Measurements from ENCODE around the gene MEI1. TPM values are rescaled to one million over a fixed set of nuclear protein-coding genes. Genes with fewer than 3 reads are reported as not detected.

Gene MEI1
- total RNA-seq, 4 donors from 2014 or later, result 0.07 to 0.81 (median 0.50) TPM; not detected in 1

DNA sequence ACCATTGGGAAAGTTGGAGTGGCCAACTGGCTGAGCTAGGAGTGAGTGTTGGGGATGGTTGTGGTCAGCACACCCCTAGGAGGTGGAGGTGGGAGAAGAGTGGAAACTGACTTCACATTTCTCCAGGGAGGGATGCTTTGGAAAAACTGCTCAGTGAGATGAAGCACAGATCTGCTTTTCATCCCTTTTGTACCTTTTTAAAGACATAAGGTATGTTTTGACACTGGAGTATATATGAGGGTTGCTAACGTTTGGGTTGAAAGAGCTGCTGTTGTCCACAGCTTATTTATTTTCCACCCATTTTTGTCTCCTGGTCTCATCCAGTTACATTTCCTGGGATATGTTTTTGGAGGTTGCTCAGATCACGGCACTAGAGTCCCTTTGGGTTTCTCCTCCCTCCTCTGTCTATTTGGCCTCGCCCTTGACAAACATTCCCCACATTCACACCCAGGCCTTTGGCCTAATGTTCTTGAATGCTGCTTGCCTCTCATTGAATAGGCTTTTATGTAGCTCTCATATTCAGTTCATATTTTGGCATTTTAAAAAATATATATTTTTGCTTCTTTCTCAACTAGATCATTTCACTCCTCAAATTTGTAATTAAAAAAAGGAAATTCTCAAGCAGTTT is 141.9 kb downstream of the MEI1 start:
- no peak overlapping the region for H3K4me3 ChIP-seq
- peaks cover 0 to 78% (median 15%) of the 10 kb centered on the region in 3 donors for H3K4me1 ChIP-seq
- no peaks in the 10 kb centered on the region for H3K27me3 ChIP-seq
- peak overlapping the region in 3 of 4 donors; percentile 47 to 61 (median 54) for H3K27ac ChIP-seq
- H3K9me3 ChIP-seq, result no peaks in the 10 kb centered on the region
- TF ChIP-seq EP300 (IDR thresholded peaks at IDR 0.05), result no peak
- TF ChIP-seq POLR2A (IDR thresholded peaks at IDR 0.05), result no peak
- TF ChIP-seq, protein P1, sequence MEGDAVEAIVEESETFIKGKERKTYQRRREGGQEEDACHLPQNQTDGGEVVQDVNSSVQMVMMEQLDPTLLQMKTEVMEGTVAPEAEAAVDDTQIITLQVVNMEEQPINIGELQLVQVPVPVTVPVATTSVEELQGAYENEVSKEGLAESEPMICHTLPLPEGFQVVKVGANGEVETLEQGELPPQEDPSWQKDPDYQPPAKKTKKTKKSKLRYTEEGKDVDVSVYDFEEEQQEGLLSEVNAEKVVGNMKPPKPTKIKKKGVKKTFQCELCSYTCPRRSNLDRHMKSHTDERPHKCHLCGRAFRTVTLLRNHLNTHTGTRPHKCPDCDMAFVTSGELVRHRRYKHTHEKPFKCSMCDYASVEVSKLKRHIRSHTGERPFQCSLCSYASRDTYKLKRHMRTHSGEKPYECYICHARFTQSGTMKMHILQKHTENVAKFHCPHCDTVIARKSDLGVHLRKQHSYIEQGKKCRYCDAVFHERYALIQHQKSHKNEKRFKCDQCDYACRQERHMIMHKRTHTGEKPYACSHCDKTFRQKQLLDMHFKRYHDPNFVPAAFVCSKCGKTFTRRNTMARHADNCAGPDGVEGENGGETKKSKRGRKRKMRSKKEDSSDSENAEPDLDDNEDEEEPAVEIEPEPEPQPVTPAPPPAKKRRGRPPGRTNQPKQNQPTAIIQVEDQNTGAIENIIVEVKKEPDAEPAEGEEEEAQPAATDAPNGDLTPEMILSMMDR (IDR thresholded peaks at IDR 0.05), result no peak
- no peak for TF ChIP-seq POLR2AphosphoS5 (IDR thresholded peaks at IDR 0.05)
- H3K36me3 ChIP-seq, result peaks cover 0 to 8% of the 10 kb centered on the region in 2 donors
- WGBS, 2 donors (ENCODE audit: low coverage in 1 of 2), result 24 to 48% methylated on average over 3 of the region's 3 CpGs
- ATAC-seq, result no peak

DNA sequence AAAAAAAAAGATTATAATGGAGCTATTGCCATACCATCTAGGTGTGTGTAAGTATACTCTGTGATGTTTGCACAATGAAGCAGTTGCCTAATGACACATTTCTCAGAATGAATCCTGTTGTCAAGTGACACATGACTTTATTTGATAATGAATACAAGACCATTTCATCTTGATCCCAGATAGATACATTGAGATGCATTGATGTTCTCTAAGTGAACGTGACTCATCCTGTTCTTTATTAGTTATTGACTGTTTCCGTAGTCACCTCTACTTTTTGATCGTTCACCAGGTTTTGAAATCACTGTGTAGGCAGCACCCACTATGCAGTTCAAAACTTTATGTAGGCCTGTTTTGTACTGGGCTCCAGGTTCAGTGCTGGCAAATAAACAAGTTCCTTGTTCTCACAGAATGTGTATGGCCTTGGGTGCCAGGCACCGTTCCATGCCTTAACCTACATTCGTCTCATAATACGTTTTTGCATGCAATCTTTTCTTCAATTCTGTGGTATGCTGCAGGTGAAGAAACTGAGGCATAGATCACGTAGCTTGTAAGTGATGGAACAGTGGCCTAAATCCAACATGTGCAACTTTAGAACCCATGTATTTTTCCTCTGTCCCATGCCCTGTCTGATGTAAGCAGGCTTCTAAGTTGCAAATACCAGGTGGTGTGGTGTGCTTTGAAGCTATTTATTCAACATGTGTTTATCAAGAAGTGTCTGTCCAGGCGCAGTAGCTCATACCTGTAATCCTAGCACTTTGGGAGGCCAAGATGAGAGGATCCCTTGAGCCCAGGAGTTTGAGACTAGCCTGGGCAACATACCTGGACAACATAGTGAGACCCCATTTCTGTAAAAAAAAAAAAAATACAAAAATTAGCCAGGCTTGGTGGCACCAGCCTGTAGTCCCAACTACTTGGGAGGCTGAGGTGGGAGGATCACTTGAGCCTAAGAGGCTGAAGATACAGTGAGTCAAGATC is 144.0 kb downstream of the MEI1 start:
- no peak overlapping the region for H3K27ac ChIP-seq
- 93 to 95% methylated on average over 7 to 8 of the region's 8 CpGs for WGBS, 2 donors (ENCODE audit: low coverage in 1 of 2)

DNA sequence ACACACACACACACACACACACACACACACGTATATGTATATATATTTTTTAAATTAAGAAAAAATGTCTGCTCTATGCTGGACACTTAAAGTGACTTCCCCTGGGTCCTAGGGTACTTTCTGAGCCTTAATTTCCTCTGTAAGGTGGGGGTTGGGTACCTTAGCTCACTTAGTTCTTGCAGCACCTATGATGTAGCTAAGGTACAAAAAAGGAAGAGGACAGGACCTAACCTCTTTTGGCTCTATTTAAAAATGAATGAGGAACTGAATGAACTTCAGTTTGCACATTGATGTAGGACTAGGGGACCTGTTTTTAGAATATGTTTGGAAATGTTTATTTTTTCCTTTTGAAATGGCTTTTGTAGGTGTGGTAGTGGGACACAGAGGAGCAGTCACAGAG is 144.7 kb downstream of the MEI1 start:
- peaks cover 0 to 86% (median 18%) of the 10 kb centered on the region in 3 donors for H3K4me1 ChIP-seq
- H3K4me3 ChIP-seq, result no peak overlapping the region
- no peaks in the 10 kb centered on the region for H3K36me3 ChIP-seq
- no peaks in the 10 kb centered on the region for H3K27me3 ChIP-seq
- TF ChIP-seq POLR2AphosphoS5 (IDR thresholded peaks at IDR 0.05), result no peak
- TF ChIP-seq, protein P1 (IDR thresholded peaks at IDR 0.05), result no peak
- TF ChIP-seq POLR2A (IDR thresholded peaks at IDR 0.05), result no peak
- no peak for TF ChIP-seq EP300 (IDR thresholded peaks at IDR 0.05)
- H3K27ac ChIP-seq, result peak overlapping the region in 1 of 4 donors; percentile 48
- H3K9me3 ChIP-seq, result no peaks in the 10 kb centered on the region
- WGBS, 2 donors (ENCODE audit: low coverage in 1 of 2), result 20% methylated on average over 1 of the region's 1 CpG; no CpG with 5 or more reads in 1 of the 2 donors
- ATAC-seq, result no peak

More for the DNA sequence above, 144.0 kb downstream of the MEI1 start:
- Histone ChIP-seq H3K4me3 (no peak overlapping the region), H3K27me3 (no peaks in the 10 kb centered on the region), H3K9me3 (no peaks in the 10 kb centered on the region), H3K4me1 (peaks cover 0 to 88% (median 18%) of the 10 kb centered on the region in 3 donors), H3K36me3 (no peaks in the 10 kb centered on the region)
- TF ChIP-seq POLR2AphosphoS5 (IDR thresholded peaks at IDR 0.05), result no peak
- TF ChIP-seq, protein P1 (IDR thresholded peaks at IDR 0.05), result no peak
- no peak for ATAC-seq

DNA sequence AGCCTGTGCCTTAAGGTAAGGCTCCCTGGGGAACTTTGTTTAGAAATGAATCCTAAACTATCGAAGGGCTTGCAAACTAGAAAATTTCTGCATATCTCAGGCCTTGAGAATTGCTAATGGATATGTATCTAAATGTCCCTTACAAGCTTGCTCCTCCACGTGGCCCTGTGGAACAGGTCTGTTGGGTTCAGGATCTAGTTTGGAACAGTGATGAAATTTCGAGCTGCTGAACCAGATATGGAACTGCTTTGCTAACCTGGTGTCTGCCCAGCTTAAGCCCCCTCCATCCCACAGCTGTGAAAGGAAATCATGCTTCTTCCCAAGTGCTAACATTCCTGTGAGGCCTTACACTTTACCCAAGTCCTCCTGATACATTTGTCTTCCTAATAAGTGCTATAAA is 145.2 kb downstream of the MEI1 start:
- Histone ChIP-seq H3K4me1 (peaks cover 0 to 86% (median 18%) of the 10 kb centered on the region in 3 donors), H3K27ac (peak overlapping the region in 2 of 4 donors; percentile 3 to 48), H3K36me3 (no peaks in the 10 kb centered on the region), H3K9me3 (no peaks in the 10 kb centered on the region), H3K27me3 (no peaks in the 10 kb centered on the region), H3K4me3 (no peak overlapping the region)
- ATAC-seq, result no peak
- no peak for TF ChIP-seq POLR2A (IDR thresholded peaks at IDR 0.05)
- TF ChIP-seq EP300 (IDR thresholded peaks at IDR 0.05), result no peak
- TF ChIP-seq, protein P1 (IDR thresholded peaks at IDR 0.05), result no peak
- no peak for TF ChIP-seq POLR2AphosphoS5 (IDR thresholded peaks at IDR 0.05)
- WGBS, 2 donors (ENCODE audit: low coverage in 1 of 2), result 29 to 55% methylated on average over 2 to 3 of the region's 3 CpGs
